Measurements from ENCODE around the gene PRR36. TPM values are rescaled to one million over a fixed set of nuclear protein-coding genes. Genes with fewer than 3 reads are reported as not detected.

The PRR36 gene
- total RNA-seq, 1 experiment from 2014 or later, result 11.7 TPM

DNA sequence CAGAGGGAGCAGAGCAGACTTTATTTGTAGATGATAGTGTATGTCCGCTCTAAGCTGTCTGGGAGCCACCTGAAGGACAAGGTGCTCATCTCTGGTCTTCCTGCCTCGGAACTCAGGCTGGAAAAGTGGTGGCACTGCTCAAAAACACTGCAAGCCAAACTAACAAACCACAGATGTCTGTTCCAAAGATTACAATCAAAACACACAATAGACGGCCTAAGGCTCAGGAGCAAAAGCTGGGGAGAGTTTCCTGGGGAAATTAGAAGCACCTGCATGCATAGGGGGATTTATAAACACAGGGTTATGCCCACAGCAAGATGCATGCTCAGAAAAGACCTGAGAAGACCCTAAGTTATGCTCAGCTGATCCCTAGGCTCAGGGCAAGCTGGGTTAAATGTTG is 53.6 kb downstream of the PRR36 start:
- H3K9me3 Mint-ChIP-seq (ENCODE audit: low read depth, unreplicated experiment), result no peaks in the 10 kb centered on the region
- no peak for DNase-seq
- TF ChIP-seq, protein P1, sequence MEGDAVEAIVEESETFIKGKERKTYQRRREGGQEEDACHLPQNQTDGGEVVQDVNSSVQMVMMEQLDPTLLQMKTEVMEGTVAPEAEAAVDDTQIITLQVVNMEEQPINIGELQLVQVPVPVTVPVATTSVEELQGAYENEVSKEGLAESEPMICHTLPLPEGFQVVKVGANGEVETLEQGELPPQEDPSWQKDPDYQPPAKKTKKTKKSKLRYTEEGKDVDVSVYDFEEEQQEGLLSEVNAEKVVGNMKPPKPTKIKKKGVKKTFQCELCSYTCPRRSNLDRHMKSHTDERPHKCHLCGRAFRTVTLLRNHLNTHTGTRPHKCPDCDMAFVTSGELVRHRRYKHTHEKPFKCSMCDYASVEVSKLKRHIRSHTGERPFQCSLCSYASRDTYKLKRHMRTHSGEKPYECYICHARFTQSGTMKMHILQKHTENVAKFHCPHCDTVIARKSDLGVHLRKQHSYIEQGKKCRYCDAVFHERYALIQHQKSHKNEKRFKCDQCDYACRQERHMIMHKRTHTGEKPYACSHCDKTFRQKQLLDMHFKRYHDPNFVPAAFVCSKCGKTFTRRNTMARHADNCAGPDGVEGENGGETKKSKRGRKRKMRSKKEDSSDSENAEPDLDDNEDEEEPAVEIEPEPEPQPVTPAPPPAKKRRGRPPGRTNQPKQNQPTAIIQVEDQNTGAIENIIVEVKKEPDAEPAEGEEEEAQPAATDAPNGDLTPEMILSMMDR (IDR thresholded peaks at IDR 0.05; ENCODE audit: unreplicated experiment), result no peak
- BruUV-seq (replicated peaks), result no TSS peak
- intact Hi-C loops (cut with micrococcal nuclease; ENCODE audit: unreplicated experiment), result no loop called here
- H3K4me1 Mint-ChIP-seq (ENCODE audit: low read depth, unreplicated experiment), result peaks cover 13% of the 10 kb centered on the region
- CTCF ChIA-PET, result no interaction called here
- no peak overlapping the region for H3K27ac Mint-ChIP-seq (ENCODE audit: unreplicated experiment)
- peaks cover 6% of the 10 kb centered on the region for H3K36me3 Mint-ChIP-seq (ENCODE audit: insufficient read depth, unreplicated experiment)
- H3K27me3 Mint-ChIP-seq (ENCODE audit: unreplicated experiment), result peaks cover 19% of the 10 kb centered on the region
- no peak overlapping the region for H3K4me3 Mint-ChIP-seq (ENCODE audit: low read depth, unreplicated experiment)

DNA sequence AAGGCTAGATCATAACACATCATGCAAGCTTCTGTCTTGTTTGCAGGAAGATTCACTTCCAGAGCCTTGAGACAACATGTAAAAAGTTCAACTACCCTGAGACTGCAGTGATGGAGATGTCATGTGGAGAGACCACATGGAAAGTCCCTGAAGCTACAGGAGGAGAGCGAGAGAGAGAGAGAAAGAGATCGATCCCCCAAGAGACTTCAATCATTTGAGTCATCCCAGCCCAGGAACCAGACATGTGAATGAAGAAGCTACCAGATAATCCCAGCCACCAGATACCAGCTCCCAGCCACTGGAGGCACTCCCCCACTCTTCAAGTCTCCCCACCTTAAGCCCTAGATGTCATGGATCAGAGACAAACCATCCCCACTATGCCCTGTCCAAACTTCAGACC is 54.9 kb downstream of the PRR36 start:
- CTCF ChIA-PET, result no interaction called here

DNA sequence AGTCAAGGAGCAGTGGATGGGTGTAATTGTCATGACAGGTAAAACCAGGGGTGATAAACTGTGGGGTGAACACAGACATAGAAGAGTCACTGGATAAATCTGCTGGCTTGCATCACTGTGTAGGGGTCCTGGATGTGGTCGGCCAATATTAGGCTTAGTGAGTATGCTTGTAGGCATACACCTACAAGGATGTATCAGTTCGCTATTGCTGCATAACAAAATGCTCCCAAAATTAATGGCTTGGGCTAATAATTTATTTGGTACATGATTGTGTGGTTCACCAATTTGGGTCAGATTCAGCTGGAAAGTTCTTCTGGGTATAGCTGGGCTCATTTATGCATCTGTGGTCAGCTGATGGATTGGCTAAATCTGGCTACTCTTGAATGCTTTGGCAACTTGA is 55.4 kb downstream of the PRR36 start:
- Mint-ChIP-seq H3K4me3 (ENCODE audit: low read depth, unreplicated experiment) (no peak overlapping the region), H3K27ac (ENCODE audit: unreplicated experiment) (no peak overlapping the region), H3K4me1 (ENCODE audit: low read depth, unreplicated experiment) (peaks cover 11% of the 10 kb centered on the region), H3K27me3 (ENCODE audit: unreplicated experiment) (peaks cover 19% of the 10 kb centered on the region), H3K9me3 (ENCODE audit: low read depth, unreplicated experiment) (no peaks in the 10 kb centered on the region), H3K36me3 (ENCODE audit: insufficient read depth, unreplicated experiment) (peaks cover 6% of the 10 kb centered on the region)
- DNase-seq, result no peak
- CTCF ChIA-PET, result no interaction called here
- BruUV-seq (replicated peaks), result no TSS peak
- intact Hi-C loops (cut with micrococcal nuclease; ENCODE audit: unreplicated experiment), result no loop called here
- TF ChIP-seq, protein P1 (IDR thresholded peaks at IDR 0.05; ENCODE audit: unreplicated experiment), result no peak

More for the DNA sequence above, 54.9 kb downstream of the PRR36 start:
- Mint-ChIP-seq H3K4me3 (ENCODE audit: low read depth, unreplicated experiment) (no peak overlapping the region), H3K27ac (ENCODE audit: unreplicated experiment) (no peak overlapping the region), H3K27me3 (ENCODE audit: unreplicated experiment) (peaks cover 19% of the 10 kb centered on the region), H3K4me1 (ENCODE audit: low read depth, unreplicated experiment) (peaks cover 13% of the 10 kb centered on the region), H3K9me3 (ENCODE audit: low read depth, unreplicated experiment) (no peaks in the 10 kb centered on the region), H3K36me3 (ENCODE audit: insufficient read depth, unreplicated experiment) (peaks cover 6% of the 10 kb centered on the region)
- BruUV-seq (replicated peaks), result no TSS peak
- TF ChIP-seq, protein P1 (IDR thresholded peaks at IDR 0.05; ENCODE audit: unreplicated experiment), result no peak
- no peak for DNase-seq
- intact Hi-C loops (cut with micrococcal nuclease; ENCODE audit: unreplicated experiment), result no loop called here

Other genes with a start within 250 kb of the PRR36 start
- gene XAB2, start 244.8 kb downstream of the PRR36 start, total RNA-seq (2022), result 33.0 and 36.5 TPM in 2 replicates
- 77.6 and 81.3 TPM in 2 replicates for gene PET100, start 244.6 kb downstream of the PRR36 start, total RNA-seq (2022)
- not detected in 2 replicates for gene PCP2, start 240.7 kb downstream of the PRR36 start, total RNA-seq (2022)
- 132 and 150 TPM in 2 replicates for gene STXBP2, start 237.3 kb downstream of the PRR36 start, total RNA-seq (2022)
- gene RETN, start 205.3 kb downstream of the PRR36 start, total RNA-seq (2022), result not detected in 2 replicates
- not detected in 2 replicates for gene MCEMP1, start 197.3 kb downstream of the PRR36 start, total RNA-seq (2022)
- gene TRAPPC5, start 193.6 kb downstream of the PRR36 start, total RNA-seq (2022), result 82.4 and 87.3 TPM in 2 replicates
- gene FCER2, start 172.3 kb downstream of the PRR36 start, total RNA-seq (2022), result not detected in 2 replicates
- gene CLEC4G, start 142.3 kb downstream of the PRR36 start, total RNA-seq (2022), result not detected in 2 replicates
- gene CD209, start 126.9 kb downstream of the PRR36 start, total RNA-seq (2022), result not detected in 2 replicates
- not detected in 2 replicates for gene CLEC4M, start 111.1 kb downstream of the PRR36 start, total RNA-seq (2022)
- gene EVI5L, start 44.2 kb downstream of the PRR36 start, total RNA-seq (2022), result 12.2 and 12.5 TPM in 2 replicates
- gene LRRC8E, start 14.1 kb upstream of the PRR36 start, total RNA-seq (2022), result 8.0 and 9.1 TPM in 2 replicates
- gene MAP2K7, start 29.5 kb upstream of the PRR36 start, total RNA-seq (2022), result 27.0 and 28.0 TPM in 2 replicates
- gene TGFBR3L, start 40.4 kb upstream of the PRR36 start, total RNA-seq (2022), result 0.94 and 1.6 TPM in 2 replicates
- 12.1 and 16.4 TPM in 2 replicates for gene SNAPC2, start 45.9 kb upstream of the PRR36 start, total RNA-seq (2022)
- gene CTXN1, start 51.7 kb upstream of the PRR36 start, total RNA-seq (2022), result 12.0 and 12.2 TPM in 2 replicates
- 55.0 and 57.8 TPM in 2 replicates for gene TIMM44, start 69.3 kb upstream of the PRR36 start, total RNA-seq (2022)
- 81.2 and 84.9 TPM in 2 replicates for gene ELAVL1, start 131.3 kb upstream of the PRR36 start, total RNA-seq (2022)
- not detected in 2 replicates for gene CCL25, start 178.4 kb upstream of the PRR36 start, total RNA-seq (2022)